Measurements from ENCODE around the gene RFX2.

DNA sequence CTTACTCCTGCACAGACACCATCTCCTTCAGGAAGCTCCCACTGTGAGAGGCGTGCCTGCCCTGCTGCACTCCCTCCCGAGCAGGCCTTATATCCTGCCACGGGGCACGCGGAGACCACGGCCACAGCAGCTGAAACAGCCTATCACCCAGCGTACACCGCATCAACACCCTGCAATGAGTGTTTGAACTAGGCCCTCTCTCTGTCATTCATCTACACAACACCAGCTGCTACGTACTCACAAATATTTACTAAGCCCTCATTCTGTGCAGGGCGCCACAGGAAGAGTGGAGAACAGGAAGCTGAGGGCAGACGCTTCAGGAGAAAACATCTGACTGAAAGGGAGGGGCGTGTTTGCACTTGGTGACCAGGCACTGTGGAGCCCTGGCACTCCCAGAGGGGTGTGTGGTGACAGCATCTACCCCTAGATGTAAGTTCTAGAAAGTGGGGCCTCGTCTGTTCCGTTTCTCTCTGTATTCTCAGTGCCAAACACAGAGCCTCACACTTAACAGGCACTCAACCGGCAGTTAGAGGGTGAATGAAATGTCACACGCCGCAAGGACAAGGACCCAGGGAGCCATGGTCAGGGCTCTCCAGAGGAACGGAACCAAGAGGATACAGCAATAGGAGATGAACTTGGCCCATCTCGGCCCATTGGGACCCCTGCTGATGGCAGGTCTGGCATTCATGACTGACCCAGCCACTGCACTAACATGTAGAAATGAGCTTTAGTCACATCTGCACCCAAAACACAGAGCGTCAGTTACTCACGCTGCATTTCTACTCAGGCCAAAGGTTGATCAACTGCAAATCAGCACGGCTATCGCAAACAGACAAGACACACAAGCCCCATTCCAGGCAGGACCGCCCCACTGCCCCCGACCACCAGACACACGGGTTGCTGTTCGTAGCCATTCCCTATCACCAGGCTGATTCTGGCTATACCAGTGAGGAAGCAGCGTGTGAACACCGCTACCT, 148.0 kb downstream of the RFX2 start:
- TF ChIP-seq RARB (CRISPR knock-in tag; IDR thresholded peaks at IDR 0.05) (no peak), POLR2A (IDR thresholded peaks at IDR 0.05; ENCODE audit: low read length) (no peak), TP53 (CRISPR knock-in tag; IDR thresholded peaks at IDR 0.05) (no peak), RAD21 (conservative IDR thresholded peaks at IDR 0.05 in 1 of 2, IDR thresholded peaks at IDR 0.05 in 1 of 2) (no peak), RCOR1 (IDR thresholded peaks at IDR 0.05; ENCODE audit: low read depth, low read length) (no peak)
- TF ChIP-seq, protein P1, sequence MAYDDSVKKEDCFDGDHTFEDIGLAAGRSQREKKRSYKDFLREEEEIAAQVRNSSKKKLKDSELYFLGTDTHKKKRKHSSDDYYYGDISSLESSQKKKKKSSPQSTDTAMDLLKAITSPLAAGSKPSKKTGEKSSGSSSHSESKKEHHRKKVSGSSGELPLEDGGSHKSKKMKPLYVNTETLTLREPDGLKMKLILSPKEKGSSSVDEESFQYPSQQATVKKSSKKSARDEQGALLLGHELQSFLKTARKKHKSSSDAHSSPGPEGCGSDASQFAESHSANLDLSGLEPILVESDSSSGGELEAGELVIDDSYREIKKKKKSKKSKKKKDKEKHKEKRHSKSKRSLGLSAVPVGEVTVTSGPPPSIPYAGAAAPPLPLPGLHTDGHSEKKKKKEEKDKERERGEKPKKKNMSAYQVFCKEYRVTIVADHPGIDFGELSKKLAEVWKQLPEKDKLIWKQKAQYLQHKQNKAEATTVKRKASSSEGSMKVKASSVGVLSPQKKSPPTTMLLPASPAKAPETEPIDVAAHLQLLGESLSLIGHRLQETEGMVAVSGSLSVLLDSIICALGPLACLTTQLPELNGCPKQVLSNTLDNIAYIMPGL (CRISPR knock-in tag; IDR thresholded peaks at IDR 0.05; ENCODE audit: borderline replicate concordance): no peak
- TF ChIP-seq, protein P2, sequence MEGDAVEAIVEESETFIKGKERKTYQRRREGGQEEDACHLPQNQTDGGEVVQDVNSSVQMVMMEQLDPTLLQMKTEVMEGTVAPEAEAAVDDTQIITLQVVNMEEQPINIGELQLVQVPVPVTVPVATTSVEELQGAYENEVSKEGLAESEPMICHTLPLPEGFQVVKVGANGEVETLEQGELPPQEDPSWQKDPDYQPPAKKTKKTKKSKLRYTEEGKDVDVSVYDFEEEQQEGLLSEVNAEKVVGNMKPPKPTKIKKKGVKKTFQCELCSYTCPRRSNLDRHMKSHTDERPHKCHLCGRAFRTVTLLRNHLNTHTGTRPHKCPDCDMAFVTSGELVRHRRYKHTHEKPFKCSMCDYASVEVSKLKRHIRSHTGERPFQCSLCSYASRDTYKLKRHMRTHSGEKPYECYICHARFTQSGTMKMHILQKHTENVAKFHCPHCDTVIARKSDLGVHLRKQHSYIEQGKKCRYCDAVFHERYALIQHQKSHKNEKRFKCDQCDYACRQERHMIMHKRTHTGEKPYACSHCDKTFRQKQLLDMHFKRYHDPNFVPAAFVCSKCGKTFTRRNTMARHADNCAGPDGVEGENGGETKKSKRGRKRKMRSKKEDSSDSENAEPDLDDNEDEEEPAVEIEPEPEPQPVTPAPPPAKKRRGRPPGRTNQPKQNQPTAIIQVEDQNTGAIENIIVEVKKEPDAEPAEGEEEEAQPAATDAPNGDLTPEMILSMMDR (IDR thresholded peaks at IDR 0.05): no peak
